HG03565 (cell line): Measurements from ENCODE around the gene HOXA6.

Experiments
- ATAC-seq: cut with Tn5 transposase; IDR thresholded peaks from one replicate; pipeline ENCODE4 v1.9.1; 2021; ENCODE audit warnings: mild to moderate bottlenecking, moderate library complexity; ENCODE audit not compliant: unreplicated experiment

Gene HOXA6

DNA sequence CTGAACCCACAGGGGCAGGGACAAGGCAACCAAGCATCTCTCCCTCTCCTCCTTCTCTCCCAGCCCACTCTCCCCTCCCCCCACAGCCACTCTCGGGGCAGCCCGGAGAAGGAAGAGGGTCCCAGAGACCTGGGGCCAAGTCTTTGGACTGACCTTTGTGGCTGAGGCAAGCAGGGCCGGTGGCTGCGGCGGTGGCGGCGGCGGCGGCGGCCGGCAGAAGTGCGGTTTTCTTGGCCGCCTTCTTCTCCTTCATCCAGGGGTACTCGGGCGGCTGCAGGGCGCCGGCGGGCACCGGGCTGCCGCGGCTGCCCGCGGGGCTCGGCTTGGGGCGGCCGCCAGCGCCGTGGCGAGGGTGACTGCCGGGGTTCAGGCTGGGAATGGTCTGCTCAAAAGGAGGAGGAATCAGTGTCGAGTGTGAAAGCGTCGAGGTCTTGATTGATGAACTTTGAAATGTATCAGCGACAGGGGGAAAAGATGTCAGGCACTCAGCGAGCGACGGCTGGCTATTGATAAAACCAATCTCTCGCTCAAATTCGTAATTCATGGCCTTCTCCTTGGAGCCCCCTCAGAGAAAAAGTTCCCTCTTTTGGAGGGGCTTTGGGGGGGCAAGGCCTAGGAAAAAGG, 45.5 kb downstream of the HOXA6 start:
- no peak for ATAC-seq

DNA sequence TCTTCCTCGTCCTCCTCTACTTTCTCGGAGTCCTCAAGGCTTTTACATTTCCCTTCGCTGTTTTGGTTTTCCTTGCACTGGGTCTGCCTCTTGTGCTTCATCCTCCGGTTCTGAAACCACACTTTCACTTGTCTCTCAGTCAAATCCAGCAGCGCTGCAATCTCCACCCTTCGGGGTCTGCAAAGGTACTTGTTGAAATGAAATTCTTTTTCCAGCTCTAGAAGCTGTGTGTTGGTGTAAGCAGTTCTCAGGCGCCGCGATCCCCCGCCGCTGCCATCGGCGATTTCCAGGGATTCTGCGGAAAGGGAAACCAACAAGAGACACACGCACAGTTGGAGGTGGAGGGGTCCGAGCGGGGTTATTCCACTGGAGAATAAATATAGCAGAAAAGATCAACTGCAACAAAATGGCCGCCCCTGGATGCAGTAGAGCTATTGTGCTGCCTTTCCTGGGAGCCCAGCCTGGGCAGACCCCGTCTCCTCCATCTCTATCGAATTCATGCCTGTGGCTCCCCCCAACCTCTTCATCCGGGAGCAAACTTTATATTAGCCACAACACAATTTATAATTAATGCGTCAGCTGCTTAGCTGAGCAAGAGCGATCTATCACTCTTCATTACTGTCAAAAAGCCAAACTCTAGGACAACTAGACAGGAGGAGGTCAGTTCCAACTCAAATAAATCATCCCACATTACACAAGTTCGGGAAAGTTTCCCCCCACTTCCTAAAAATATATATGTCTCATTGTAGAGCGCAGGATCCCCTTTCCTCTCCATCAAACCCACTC, 46.2 kb downstream of the HOXA6 start:
- no peak for ATAC-seq

DNA sequence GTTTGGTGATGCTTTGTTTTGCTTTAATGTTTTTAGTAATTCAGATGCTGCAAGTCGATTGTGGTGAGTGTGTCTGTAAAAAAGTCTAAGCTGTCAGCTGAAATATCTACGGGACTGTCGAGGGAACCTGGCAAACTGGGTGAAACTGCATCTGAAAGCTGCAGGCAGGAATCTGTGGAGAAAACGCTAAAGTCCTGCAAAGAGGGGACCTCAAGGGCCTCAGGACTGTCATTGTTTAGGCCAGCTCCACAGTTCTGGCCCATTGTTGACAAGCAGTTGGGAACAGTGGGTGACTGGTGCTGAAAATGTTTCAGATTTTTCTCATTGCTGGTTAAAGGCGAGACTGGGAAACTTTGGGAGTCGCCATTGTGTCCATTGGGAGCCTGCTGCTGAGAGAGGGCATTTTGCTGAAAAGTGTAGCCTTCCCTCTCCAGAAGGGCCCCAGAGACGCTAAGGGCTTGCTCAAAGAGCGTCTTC, 46.8 kb downstream of the HOXA6 start:
- no peak for ATAC-seq

DNA sequence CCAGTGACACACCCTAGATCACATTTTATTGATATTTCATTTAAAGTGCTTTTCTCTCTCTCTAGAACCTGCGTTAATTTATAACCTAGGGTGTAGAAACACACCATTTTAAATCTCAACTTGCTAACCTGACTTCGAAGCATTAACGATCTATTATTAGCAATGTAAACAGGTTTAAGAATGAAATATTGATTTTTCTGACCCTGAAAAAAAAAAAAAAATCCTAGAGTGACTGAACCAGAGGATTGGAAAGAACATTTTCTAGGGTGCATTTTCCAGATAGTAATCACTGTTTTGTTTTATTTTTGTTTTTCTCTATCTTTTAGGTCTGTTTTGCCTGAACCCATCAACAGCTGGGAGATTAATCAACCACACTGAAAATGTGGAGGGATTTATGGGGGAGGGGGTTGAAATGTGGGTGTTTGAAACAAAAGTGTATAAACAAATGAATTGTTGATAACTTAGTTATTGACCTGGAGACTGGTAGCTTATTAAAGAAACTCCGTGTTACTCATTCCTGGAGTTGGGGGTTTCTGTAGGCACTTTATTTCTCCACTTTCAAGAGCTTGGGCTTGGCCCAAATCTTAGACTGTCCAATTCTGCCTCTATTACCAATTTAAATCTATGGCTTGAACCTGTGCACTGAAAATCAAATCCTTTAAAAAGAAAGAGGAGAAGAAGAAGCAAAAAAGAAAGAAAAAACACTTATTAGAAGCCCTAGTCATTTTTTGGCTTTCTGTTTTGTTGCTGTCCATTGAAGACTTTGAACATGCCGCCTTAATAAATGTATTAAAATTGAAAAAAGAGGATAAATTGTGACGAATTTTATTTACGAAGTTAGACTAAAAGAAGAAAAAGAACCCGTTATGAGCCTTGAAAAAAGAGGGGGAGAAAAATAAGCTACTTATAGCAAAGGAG, 47.9 kb downstream of the HOXA6 start:
- ATAC-seq, result no peak

DNA sequence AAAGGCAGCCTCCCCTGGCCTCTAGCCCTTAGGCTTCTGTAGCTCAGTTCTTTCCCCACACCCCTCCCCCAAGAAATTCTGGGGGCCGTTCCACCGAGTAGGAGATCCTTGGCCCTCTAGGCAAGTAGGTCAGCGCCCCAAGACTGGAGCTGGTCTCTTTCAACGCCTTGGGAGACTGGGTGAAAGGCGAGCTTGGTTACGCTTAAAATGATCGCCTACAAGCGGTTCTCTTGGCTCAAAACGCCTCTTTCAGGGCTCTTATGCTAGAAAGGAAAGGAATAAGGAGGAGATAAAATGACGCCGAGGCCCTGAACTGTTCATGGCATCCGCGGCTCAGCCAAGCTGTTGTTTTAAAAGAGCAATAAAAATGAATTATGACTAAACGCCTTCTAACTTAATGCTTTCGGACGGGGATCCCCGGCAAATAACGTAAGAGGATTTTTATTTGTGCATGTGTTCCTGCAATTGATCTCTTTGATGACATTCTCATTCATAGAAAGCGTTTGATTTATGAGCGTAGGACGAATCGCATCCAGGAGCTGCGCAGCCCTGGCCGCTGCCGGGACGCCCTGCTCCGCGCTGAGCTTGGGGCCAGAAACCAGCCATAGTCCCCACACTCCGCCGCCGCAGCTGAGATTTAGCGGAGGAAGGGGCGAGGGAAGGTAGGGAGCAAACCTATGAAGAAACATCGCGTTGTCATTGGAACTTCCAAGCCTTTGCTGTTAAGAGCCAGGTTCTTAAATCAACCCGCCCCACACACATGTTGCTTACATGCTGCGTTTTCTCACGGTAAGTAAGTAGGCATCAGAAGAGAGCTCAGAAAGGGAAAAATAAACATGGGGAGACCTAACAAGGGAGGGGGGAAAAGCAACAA, 48.8 kb downstream of the HOXA6 start:
- ATAC-seq, result no peak

DNA sequence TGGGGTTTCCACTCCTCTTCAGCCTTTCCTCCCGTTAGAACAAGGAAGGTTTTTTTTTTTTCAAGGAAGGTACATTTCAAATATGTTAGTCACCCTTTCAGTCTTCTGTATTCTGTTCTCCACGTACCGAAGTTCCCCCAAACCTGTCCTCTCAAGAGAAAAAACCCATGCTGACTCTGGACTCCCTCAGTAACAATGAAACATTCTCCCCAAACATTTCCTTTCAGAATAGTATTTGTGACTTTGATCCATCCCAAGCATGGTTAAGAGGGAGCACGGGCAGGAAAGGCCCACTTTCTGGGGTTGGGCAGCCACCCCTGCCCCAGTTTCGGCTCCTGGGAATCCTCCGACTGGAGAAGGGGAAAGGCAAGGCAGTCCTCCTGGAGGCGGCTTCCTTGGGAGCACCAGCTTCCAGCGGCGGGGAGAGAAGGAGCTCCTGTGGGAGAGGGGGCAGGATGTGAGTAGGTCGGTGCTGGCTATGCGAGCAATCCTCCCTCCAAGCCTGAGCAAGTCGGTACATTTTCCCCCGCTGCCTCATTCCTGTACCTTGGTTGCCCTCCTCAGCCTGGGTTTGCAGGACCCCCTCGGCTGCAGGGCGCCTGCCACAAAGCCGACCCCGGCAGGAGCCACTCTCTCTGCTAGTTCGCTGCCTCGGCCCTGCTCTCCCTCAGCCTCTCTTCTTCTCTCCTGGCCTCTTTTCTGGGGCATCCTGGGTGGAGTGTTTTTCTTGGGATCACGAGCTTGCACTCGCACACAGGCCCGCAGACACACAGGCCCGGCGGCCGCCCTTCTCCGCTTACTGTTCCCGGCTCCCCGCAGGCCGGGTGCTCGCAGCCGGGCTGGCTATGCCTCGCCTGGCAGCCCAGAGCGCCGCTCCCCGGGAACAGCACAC, 49.6 kb downstream of the HOXA6 start:
- no peak for ATAC-seq

DNA sequence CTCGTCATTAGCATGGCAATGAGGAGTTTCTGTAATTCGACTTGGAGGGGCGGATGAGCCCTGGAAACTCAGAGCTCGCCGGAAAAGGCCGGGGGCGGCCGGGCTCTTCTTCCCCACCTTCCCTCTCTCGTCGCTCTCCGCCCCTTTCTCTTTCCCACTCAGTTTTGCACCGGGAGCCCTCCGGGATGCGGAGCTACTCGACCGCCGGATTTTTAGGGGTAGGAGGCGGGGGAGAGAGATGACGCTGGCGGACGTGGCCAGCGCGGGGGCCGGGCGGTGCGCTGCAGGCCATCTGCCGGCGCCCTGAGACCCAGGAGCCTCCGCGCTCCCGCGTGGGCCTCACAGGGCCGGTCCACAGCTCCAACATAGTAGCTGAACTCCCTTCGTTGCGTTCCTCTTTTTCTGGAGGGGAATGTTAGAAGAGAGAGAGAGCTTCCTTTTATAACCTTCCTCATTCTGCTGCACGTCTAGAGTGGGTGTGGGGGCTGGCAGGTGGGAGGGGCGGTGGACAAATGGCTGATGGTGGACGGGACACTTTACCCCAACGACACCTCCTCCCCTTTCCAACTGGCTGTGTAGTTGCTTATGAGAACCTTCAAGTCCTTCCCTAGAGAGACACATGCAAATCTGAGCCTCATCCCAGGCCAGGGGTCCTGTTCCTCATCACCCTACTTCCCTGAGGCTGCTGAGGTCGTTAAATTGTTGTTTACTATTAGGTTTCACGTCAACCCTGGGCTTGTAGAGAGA, 50.6 kb downstream of the HOXA6 start:
- no peak for ATAC-seq

DNA sequence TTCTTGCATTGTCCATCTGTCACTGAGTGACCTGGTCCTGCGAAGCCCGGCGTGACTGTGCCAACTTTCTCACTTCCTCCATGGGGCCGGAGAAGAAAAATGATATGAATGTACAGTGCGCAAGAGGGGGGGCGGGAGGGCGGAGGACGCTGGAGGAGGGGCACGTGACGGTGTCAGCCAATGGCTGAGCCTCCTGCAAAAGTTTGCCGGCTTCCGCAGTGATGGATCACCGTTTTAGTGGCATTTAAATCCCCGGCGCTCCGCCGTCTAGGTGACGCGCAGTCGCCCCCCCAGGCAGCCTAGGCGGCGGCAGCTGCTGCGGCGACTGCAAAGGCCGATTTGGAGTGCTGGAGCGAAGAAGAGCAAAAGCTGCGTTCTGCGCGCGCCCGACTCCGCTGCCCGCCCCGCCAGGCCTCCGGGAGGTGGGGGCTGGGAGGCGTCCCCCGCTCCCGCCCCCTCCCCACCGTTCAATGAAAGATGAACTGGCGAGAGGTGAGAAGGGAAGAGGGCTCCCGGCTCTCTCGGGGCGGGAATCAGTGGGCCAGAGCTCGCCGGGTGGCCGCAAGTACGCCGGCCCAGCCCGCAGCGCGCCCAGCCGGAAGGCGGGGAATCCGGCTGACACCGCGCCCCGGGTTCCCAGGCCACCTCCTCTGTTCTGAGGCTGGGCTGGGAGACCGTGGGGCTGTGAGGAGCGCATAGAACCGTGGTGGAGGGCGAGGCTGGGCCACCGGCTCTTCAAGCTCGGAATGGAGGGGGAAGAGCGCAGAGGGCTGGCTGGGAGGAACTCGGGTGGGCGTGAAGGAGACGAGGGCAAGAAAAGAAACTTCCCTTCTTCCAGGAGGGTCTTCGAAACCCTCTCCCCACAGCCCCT, 51.4 kb downstream of the HOXA6 start, which contains the start of gene HOXA1:
Gene HOXA1, minus strand, starts transcription at position 104 of the 871 bp plus-strand sequence. Its CDS starts 88 bp downstream, at position 16.
- ATAC-seq, result peak; percentile 86
